Mesendoderm (in vitro differentiated cells): ENCODE data around the gene MAP2K3.

Experiments used
- DNase-seq: peaks from one replicate; pipeline ENCODE4 v3.0.0; 2013
- H2AK5ac ChIP-seq: 2 replicates; pipeline ENCODE4 v1.6.1; 2013; ENCODE audit warnings: low read length, inconsistent platforms
- H2BK120ac ChIP-seq: 2 replicates; pipeline ENCODE4 v1.6.1; 2013; ENCODE audit warnings: low read depth, mild to moderate bottlenecking, low read length, moderate library complexity, mixed read lengths
- H2BK15ac ChIP-seq: replicated peaks from 2 replicates; pipeline ENCODE4 v1.6.1; 2013; ENCODE audit warnings: low read depth, mild to moderate bottlenecking, moderate library complexity
- H2BK5ac ChIP-seq: 2 replicates; pipeline ENCODE4 v1.6.1; 2013; ENCODE audit warnings: low read length, inconsistent platforms
- H3K18ac ChIP-seq: 2 replicates; pipeline ENCODE4 v1.6.1; 2013; ENCODE audit warnings: mild to moderate bottlenecking, low read length, mixed read lengths
- H3K23ac ChIP-seq: one replicate; pipeline ENCODE4 v1.6.1; 2013; ENCODE audit warnings: low read length
- H3K27ac ChIP-seq: 2 replicates; pipeline ENCODE4 v1.5.1; 2013; ENCODE audit warnings: low read depth, mild to moderate bottlenecking, inconsistent platforms, low read length, moderate library complexity
- H3K27me3 ChIP-seq: 2 replicates; pipeline ENCODE4 v1.6.1; 2013; ENCODE audit warnings: low read length, control low read depth, mild to moderate bottlenecking, inconsistent platforms; ENCODE audit not compliant: insufficient read depth, poor library complexity
- H3K36me3 ChIP-seq: 2 replicates; pipeline ENCODE4 v1.6.1; 2013; ENCODE audit warnings: low read length, inconsistent platforms; ENCODE audit not compliant: control insufficient read depth, insufficient read depth
- H3K4ac ChIP-seq: one replicate; pipeline ENCODE4 v1.6.1; 2013; ENCODE audit warnings: low read depth, mild to moderate bottlenecking, low read length, moderate library complexity
- H3K4me1 ChIP-seq: 2 replicates; pipeline ENCODE4 v1.6.1; 2013; ENCODE audit warnings: low read depth, low read length, inconsistent platforms; ENCODE audit not compliant: control insufficient read depth
- H3K4me2 ChIP-seq: 2 replicates; pipeline ENCODE4 v1.6.1; 2013; ENCODE audit warnings: low read length
- H3K4me3 ChIP-seq: 2 replicates; pipeline ENCODE4 v1.5.1; 2013; ENCODE audit warnings: mild to moderate bottlenecking, low read length
- H3K56ac ChIP-seq: one replicate; pipeline ENCODE4 v1.6.1; 2013; ENCODE audit warnings: low read length
- H3K79me1 ChIP-seq: 2 replicates; pipeline ENCODE4 v1.6.1; 2013; ENCODE audit warnings: low read length, inconsistent platforms
- H3K79me2 ChIP-seq: 2 replicates; pipeline ENCODE4 v1.6.1; 2013; ENCODE audit warnings: mild to moderate bottlenecking, low read length; ENCODE audit not compliant: control insufficient read depth, insufficient read depth
- H3K9ac ChIP-seq: 2 replicates; pipeline ENCODE4 v1.6.1; 2013; ENCODE audit warnings: low read length, inconsistent platforms
- H4K5ac ChIP-seq: one replicate; pipeline ENCODE4 v1.6.1; 2013; ENCODE audit warnings: low read length
- H4K8ac ChIP-seq: one replicate; pipeline ENCODE4 v1.6.1; 2013; ENCODE audit warnings: low read depth, mild to moderate bottlenecking, control low read depth, low read length, moderate library complexity
- WGBS: extraction: QIAGEN DNeasy Blood & Tissue Kit; methylation state at CpG from one replicate; pipeline ENCODE4 v1.1.7; 2013; ENCODE audit warnings: low lambda C conversion rate, missing lambda C conversion rate; ENCODE audit not compliant: insufficient coverage; ENCODE audit errors: extremely low coverage; 5-methylcytosine and 5-hydroxymethylcytosine counted together

The MAP2K3 gene

GRCh38 chr17:21296097-21297025, 11.8 kb downstream of the MAP2K3 start:
- Histone ChIP-seq H3K27ac (no peak overlapping the region), H3K36me3 (peaks cover 4% of the 10 kb centered on the region), H4K5ac (no peak overlapping the region), H4K8ac (no peak overlapping the region), H3K4me1 (no peaks in the 10 kb centered on the region), H3K23ac (no peak overlapping the region), H3K79me1 (peaks cover 19% of the 10 kb centered on the region), H3K18ac (no peak overlapping the region), H3K4me2 (no peak overlapping the region), H3K9ac (no peak overlapping the region), H3K27me3 (no peaks in the 10 kb centered on the region), H2BK5ac (no peak overlapping the region), H3K56ac (no peak overlapping the region), H2BK120ac (no peak overlapping the region), H3K79me2 (peaks cover 6% of the 10 kb centered on the region), H2AK5ac (no peak overlapping the region), H3K4ac (no peak overlapping the region), H3K4me3 (no peak overlapping the region), H2BK15ac (no peak overlapping the region)
- no peak for DNase-seq
- WGBS = no CpG with 5 or more reads among the region's 22 CpGs

- no peak overlapping the region for H2AK5ac ChIP-seq
- peaks cover 4% of the 10 kb centered on the region for H3K36me3 ChIP-seq
- DNase-seq = no peak
- H3K4me2 ChIP-seq = no peak overlapping the region
- H3K27me3 ChIP-seq = no peaks in the 10 kb centered on the region
- no peak overlapping the region for H3K4me3 ChIP-seq
- WGBS = no CpG with 5 or more reads among the region's 10 CpGs
- no peaks in the 10 kb centered on the region for H3K4me1 ChIP-seq
- no peak overlapping the region for H2BK15ac ChIP-seq
- no peak overlapping the region for H3K4ac ChIP-seq
- no peak overlapping the region for H3K56ac ChIP-seq
- H3K79me1 ChIP-seq = peaks cover 13% of the 10 kb centered on the region
- no peak overlapping the region for H2BK120ac ChIP-seq
- no peak overlapping the region for H4K8ac ChIP-seq
- H3K9ac ChIP-seq = no peak overlapping the region
- H3K23ac ChIP-seq = no peak overlapping the region
- H3K18ac ChIP-seq = no peak overlapping the region
- no peak overlapping the region for H3K27ac ChIP-seq
- H3K79me2 ChIP-seq = peaks cover 3% of the 10 kb centered on the region
- H2BK5ac ChIP-seq = no peak overlapping the region
- no peak overlapping the region for H4K5ac ChIP-seq
Observed at GRCh38 chr17:21297026-21297520, 12.6 kb downstream of the MAP2K3 start.

- peaks cover 13% of the 10 kb centered on the region for H3K79me1 ChIP-seq
- H2BK120ac ChIP-seq = no peak overlapping the region
- H3K4ac ChIP-seq = no peak overlapping the region
- no peaks in the 10 kb centered on the region for H3K27me3 ChIP-seq
- H3K4me3 ChIP-seq = no peak overlapping the region
- H3K4me1 ChIP-seq = no peaks in the 10 kb centered on the region
- no peak overlapping the region for H4K5ac ChIP-seq
- no peak overlapping the region for H3K18ac ChIP-seq
- no peak overlapping the region for H2AK5ac ChIP-seq
- no peak overlapping the region for H3K23ac ChIP-seq
- H3K27ac ChIP-seq = no peak overlapping the region
- H3K4me2 ChIP-seq = no peak overlapping the region
- H3K56ac ChIP-seq = no peak overlapping the region
- no peak overlapping the region for H2BK5ac ChIP-seq
- no peak overlapping the region for H4K8ac ChIP-seq
- H3K36me3 ChIP-seq = peaks cover 4% of the 10 kb centered on the region
- H3K9ac ChIP-seq = no peak overlapping the region
- DNase-seq = no peak
- H2BK15ac ChIP-seq = no peak overlapping the region
- no CpG with 5 or more reads among the region's 10 CpGs for WGBS
- H3K79me2 ChIP-seq = peaks cover 3% of the 10 kb centered on the region
Observed at GRCh38 chr17:21297597-21297996, 13.1 kb downstream of the MAP2K3 start.

GRCh38 chr17:21298056-21298982, 13.8 kb downstream of the MAP2K3 start:
- Histone ChIP-seq H2BK5ac (no peak overlapping the region), H3K56ac (no peak overlapping the region), H3K27me3 (no peaks in the 10 kb centered on the region), H3K23ac (no peak overlapping the region), H2BK120ac (no peak overlapping the region), H3K9ac (no peak overlapping the region), H4K5ac (no peak overlapping the region), H3K4me1 (no peaks in the 10 kb centered on the region), H3K18ac (no peak overlapping the region), H2AK5ac (no peak overlapping the region), H3K4ac (no peak overlapping the region), H3K4me3 (no peak overlapping the region), H3K27ac (no peak overlapping the region), H2BK15ac (no peak overlapping the region), H3K79me1 (peaks cover 9% of the 10 kb centered on the region), H3K36me3 (peaks cover 4% of the 10 kb centered on the region), H4K8ac (no peak overlapping the region), H3K4me2 (no peak overlapping the region), H3K79me2 (no peaks in the 10 kb centered on the region)
- WGBS = no CpG with 5 or more reads among the region's 22 CpGs
- DNase-seq = no peak

- no peak overlapping the region for H3K4ac ChIP-seq
- H3K79me2 ChIP-seq = no peaks in the 10 kb centered on the region
- no peak overlapping the region for H3K56ac ChIP-seq
- no peak overlapping the region for H3K4me2 ChIP-seq
- DNase-seq = no peak
- no peak overlapping the region for H3K9ac ChIP-seq
- H2BK15ac ChIP-seq = no peak overlapping the region
- H2BK120ac ChIP-seq = no peak overlapping the region
- H4K5ac ChIP-seq = no peak overlapping the region
- no peak overlapping the region for H2BK5ac ChIP-seq
- H3K4me1 ChIP-seq = no peaks in the 10 kb centered on the region
- no peak overlapping the region for H3K18ac ChIP-seq
- no peak overlapping the region for H4K8ac ChIP-seq
- WGBS = no CpG with 5 or more reads among the region's 13 CpGs
- no peak overlapping the region for H3K27ac ChIP-seq
- peaks cover 7% of the 10 kb centered on the region for H3K79me1 ChIP-seq
- H3K23ac ChIP-seq = no peak overlapping the region
- peaks cover 6% of the 10 kb centered on the region for H3K36me3 ChIP-seq
- H2AK5ac ChIP-seq = no peak overlapping the region
- H3K4me3 ChIP-seq = no peak overlapping the region
- H3K27me3 ChIP-seq = no peaks in the 10 kb centered on the region
Observed at GRCh38 chr17:21298983-21299519, 14.5 kb downstream of the MAP2K3 start.
